Uterus (tissue), 2 donors: ENCODE results near the gene GABRB1.

Experiments used
- POLR2A ChIP-seq, 2 donors: fragments of 450-650 bp; IDR thresholded peaks; one replicate each; pipeline ENCODE4 v1.6.1; 2016; ENCODE audit warnings: antibody characterized with exemption in 2 of 2, mild to moderate bottlenecking in 1 of 2, moderate library complexity in 1 of 2
- TF ChIP-seq, protein P1 (sequence below), 4 experiments: fragments of 200-600 bp in 2 of 4; fragments of 450-650 bp in 2 of 4; sonication (generic) in 2 of 4; IDR thresholded peaks; one replicate each; pipeline ENCODE4 v1.5.1; 2016 to 2019; ENCODE audit warnings: antibody characterized with exemption in 4 of 4, mild to moderate bottlenecking in 2 of 4, moderate library complexity in 1 of 4

DNA sequence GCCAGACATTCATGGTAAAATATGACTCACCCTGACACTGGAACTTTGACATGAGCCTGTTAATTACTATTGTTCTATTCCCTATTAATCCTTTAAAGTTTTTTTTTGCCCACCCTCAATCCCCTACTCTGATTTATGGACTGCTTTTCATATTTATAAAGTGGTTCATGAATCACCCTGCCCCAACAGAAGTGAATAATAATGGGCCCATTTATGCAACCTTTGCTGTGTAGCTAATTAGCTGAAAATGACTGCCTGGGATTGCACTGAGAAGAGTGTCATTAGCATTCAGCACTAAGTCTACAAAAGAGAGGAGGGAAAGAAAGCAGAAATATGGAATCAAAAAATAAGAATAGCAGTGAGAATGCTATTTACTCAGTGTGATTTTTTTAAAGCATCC lies 277.8 kb downstream of the GABRB1 start:
- TF ChIP-seq POLR2A (IDR thresholded peaks at IDR 0.05), result no peak
- TF ChIP-seq, protein P1, sequence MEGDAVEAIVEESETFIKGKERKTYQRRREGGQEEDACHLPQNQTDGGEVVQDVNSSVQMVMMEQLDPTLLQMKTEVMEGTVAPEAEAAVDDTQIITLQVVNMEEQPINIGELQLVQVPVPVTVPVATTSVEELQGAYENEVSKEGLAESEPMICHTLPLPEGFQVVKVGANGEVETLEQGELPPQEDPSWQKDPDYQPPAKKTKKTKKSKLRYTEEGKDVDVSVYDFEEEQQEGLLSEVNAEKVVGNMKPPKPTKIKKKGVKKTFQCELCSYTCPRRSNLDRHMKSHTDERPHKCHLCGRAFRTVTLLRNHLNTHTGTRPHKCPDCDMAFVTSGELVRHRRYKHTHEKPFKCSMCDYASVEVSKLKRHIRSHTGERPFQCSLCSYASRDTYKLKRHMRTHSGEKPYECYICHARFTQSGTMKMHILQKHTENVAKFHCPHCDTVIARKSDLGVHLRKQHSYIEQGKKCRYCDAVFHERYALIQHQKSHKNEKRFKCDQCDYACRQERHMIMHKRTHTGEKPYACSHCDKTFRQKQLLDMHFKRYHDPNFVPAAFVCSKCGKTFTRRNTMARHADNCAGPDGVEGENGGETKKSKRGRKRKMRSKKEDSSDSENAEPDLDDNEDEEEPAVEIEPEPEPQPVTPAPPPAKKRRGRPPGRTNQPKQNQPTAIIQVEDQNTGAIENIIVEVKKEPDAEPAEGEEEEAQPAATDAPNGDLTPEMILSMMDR (IDR thresholded peaks at IDR 0.05), result no peak
